Measurements from ENCODE around the gene SCFD2. TPM values are rescaled to one million over a fixed set of nuclear protein-coding genes. Genes with fewer than 3 reads are reported as not detected.

Gene SCFD2
- total and polyA plus RNA-seq, 2 experiments from 2014 or later, result 30.7 to 33.2 TPM

- H2AFZ ChIP-seq, result no peak overlapping the region
- no peaks in the 10 kb centered on the region for H3K4me1 ChIP-seq (ENCODE audit: insufficient read depth)
- TF ChIP-seq EZH2phosphoT487 (IDR thresholded peaks at IDR 0.05; ENCODE audit: insufficient read depth, low read depth) (no peak), EZH2 (IDR thresholded peaks at IDR 0.05; ENCODE audit: insufficient read depth, poor library complexity, severe bottlenecking) (no peak)
- no peaks in the 10 kb centered on the region for H3K9me2 ChIP-seq (ENCODE audit: insufficient read depth)
- H3K9me3 ChIP-seq (ENCODE audit: low read depth), result no peaks in the 10 kb centered on the region
- H3K36me3 ChIP-seq (ENCODE audit: low read depth), result no peaks in the 10 kb centered on the region
- no peaks in the 10 kb centered on the region for H4K20me1 ChIP-seq (ENCODE audit: insufficient read depth)
- H3K27me3 ChIP-seq (replicated peaks; ENCODE audit: insufficient read depth), result no peaks in the 10 kb centered on the region
- WGBS, 2 experiments (ENCODE audit: low coverage in 1 of 2, low lambda C conversion rate in 2 of 2, missing lambda C conversion rate in 2 of 2), result 84 to 86% methylated on average over 2 of the region's 2 CpGs
- DNase-seq, result no peak
- in situ Hi-C loops (cut with MboI), result no loop called here
- no peak overlapping the region for H3K9ac ChIP-seq
- no peak overlapping the region for H3K4me3 ChIP-seq
- H3F3A ChIP-seq (ENCODE audit: insufficient read depth), result no peaks in the 10 kb centered on the region
- H3K79me2 ChIP-seq (ENCODE audit: insufficient read depth), result peaks cover 51% of the 10 kb centered on the region
- no peak overlapping the region for H3K4me2 ChIP-seq (ENCODE audit: unreplicated experiment)
- no peak overlapping the region for H3K27ac ChIP-seq
Observed at GRCh38 chr4:53281438-53281837, 84.4 kb downstream of the SCFD2 start.

GRCh38 chr4:53280846-53281245 lies 85.0 kb downstream of the SCFD2 start:
- no peak for DNase-seq
- H4K20me1 ChIP-seq (ENCODE audit: insufficient read depth), result no peaks in the 10 kb centered on the region
- no peaks in the 10 kb centered on the region for H3K27me3 ChIP-seq (replicated peaks; ENCODE audit: insufficient read depth)
- H3K9me3 ChIP-seq (ENCODE audit: low read depth), result no peaks in the 10 kb centered on the region
- in situ Hi-C loops (cut with MboI), result no loop called here
- no peaks in the 10 kb centered on the region for H3F3A ChIP-seq (ENCODE audit: insufficient read depth)
- WGBS, 2 experiments (ENCODE audit: low coverage in 1 of 2, low lambda C conversion rate in 2 of 2, missing lambda C conversion rate in 2 of 2), result 87 to 89% methylated on average over 5 of the region's 5 CpGs
- peaks cover 45% of the 10 kb centered on the region for H3K79me2 ChIP-seq (ENCODE audit: insufficient read depth)
- no peak overlapping the region for H3K4me3 ChIP-seq
- no peak overlapping the region for H2AFZ ChIP-seq
- H3K36me3 ChIP-seq (ENCODE audit: low read depth), result no peaks in the 10 kb centered on the region
- H3K9ac ChIP-seq, result no peak overlapping the region
- no peak for TF ChIP-seq EZH2 (IDR thresholded peaks at IDR 0.05; ENCODE audit: insufficient read depth, poor library complexity, severe bottlenecking)
- TF ChIP-seq EZH2phosphoT487 (IDR thresholded peaks at IDR 0.05; ENCODE audit: insufficient read depth, low read depth), result no peak
- H3K4me2 ChIP-seq (ENCODE audit: unreplicated experiment), result no peak overlapping the region
- H3K27ac ChIP-seq, result no peak overlapping the region
- no peaks in the 10 kb centered on the region for H3K9me2 ChIP-seq (ENCODE audit: insufficient read depth)
- no peaks in the 10 kb centered on the region for H3K4me1 ChIP-seq (ENCODE audit: insufficient read depth)

- Histone ChIP-seq H3K9me2 (ENCODE audit: insufficient read depth) (no peaks in the 10 kb centered on the region), H2AFZ (no peak overlapping the region), H3K4me2 (ENCODE audit: unreplicated experiment) (no peak overlapping the region), H3K9me3 (ENCODE audit: low read depth) (no peaks in the 10 kb centered on the region), H3K27ac (no peak overlapping the region), H3K9ac (no peak overlapping the region), H3K27me3 (replicated peaks; ENCODE audit: insufficient read depth) (no peaks in the 10 kb centered on the region), H3K36me3 (ENCODE audit: low read depth) (no peaks in the 10 kb centered on the region), H4K20me1 (ENCODE audit: insufficient read depth) (no peaks in the 10 kb centered on the region), H3K4me1 (ENCODE audit: insufficient read depth) (peaks cover 12% of the 10 kb centered on the region), H3F3A (ENCODE audit: insufficient read depth) (peaks cover 21% of the 10 kb centered on the region), H3K4me3 (no peak overlapping the region), H3K79me2 (ENCODE audit: insufficient read depth) (peaks cover 26% of the 10 kb centered on the region)
- TF ChIP-seq EZH2phosphoT487 (IDR thresholded peaks at IDR 0.05; ENCODE audit: insufficient read depth, low read depth), result no peak
- no peak for TF ChIP-seq EZH2 (IDR thresholded peaks at IDR 0.05; ENCODE audit: insufficient read depth, poor library complexity, severe bottlenecking)
- in situ Hi-C loops (cut with MboI), result no loop called here
- 97 to 98% methylated on average over 5 of the region's 5 CpGs for WGBS, 2 experiments (ENCODE audit: low coverage in 1 of 2, low lambda C conversion rate in 2 of 2, missing lambda C conversion rate in 2 of 2)
- no peak for DNase-seq
Observed at GRCh38 chr4:53274609-53275268, 91.1 kb downstream of the SCFD2 start.

DNA sequence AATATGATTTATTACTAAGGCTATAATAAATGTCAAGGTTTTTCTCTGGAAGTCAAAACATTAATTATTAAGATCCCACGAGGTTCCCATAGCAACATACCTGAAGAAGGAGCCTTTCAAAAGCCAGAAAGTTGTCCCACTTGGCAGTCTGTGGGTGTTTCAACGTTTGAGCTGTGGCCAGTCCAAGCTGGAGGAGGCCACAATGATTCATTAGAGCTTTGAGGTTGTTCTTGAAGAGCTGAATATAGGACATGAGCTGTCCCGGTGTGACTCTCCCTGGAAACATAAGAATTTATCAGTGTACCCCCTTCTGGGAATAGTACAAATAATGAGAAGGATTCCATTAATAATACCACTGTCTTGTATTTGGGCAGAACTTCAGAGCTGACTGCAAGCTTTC lies 92.1 kb downstream of the SCFD2 start:
- peaks cover 21% of the 10 kb centered on the region for H3F3A ChIP-seq (ENCODE audit: insufficient read depth)
- peak; percentile 80 for DNase-seq
- H3K9ac ChIP-seq, result no peak overlapping the region
- no peak for TF ChIP-seq EZH2 (IDR thresholded peaks at IDR 0.05; ENCODE audit: insufficient read depth, poor library complexity, severe bottlenecking)
- no peak for TF ChIP-seq EZH2phosphoT487 (IDR thresholded peaks at IDR 0.05; ENCODE audit: insufficient read depth, low read depth)
- peaks cover 12% of the 10 kb centered on the region for H3K4me1 ChIP-seq (ENCODE audit: insufficient read depth)
- no peak overlapping the region for H2AFZ ChIP-seq
- no peaks in the 10 kb centered on the region for H3K9me3 ChIP-seq (ENCODE audit: low read depth)
- H3K4me2 ChIP-seq (ENCODE audit: unreplicated experiment), result peak overlapping the region; percentile 39
- 23 to 26% methylated on average over 3 of the region's 3 CpGs for WGBS, 2 experiments (ENCODE audit: low coverage in 1 of 2, low lambda C conversion rate in 2 of 2, missing lambda C conversion rate in 2 of 2)
- H3K27me3 ChIP-seq (replicated peaks; ENCODE audit: insufficient read depth), result no peaks in the 10 kb centered on the region
- H3K27ac ChIP-seq, result peak overlapping the region; percentile 20
- H3K9me2 ChIP-seq (ENCODE audit: insufficient read depth), result no peaks in the 10 kb centered on the region
- peaks cover 33% of the 10 kb centered on the region for H3K79me2 ChIP-seq (ENCODE audit: insufficient read depth)
- no peak overlapping the region for H3K4me3 ChIP-seq
- H4K20me1 ChIP-seq (ENCODE audit: insufficient read depth), result no peaks in the 10 kb centered on the region
- in situ Hi-C loops (cut with MboI), result no loop called here
- H3K36me3 ChIP-seq (ENCODE audit: low read depth), result no peaks in the 10 kb centered on the region
